Trophoblast cell (in vitro differentiated cells and primary cell): ENCODE data around the gene SPAST.
"Not testable (repeated sequence)": the region's sequence is repeated elsewhere in the genome, so short reads cannot be mapped to it uniquely, and the experiment has no call there.

Source experiments
- DNase-seq, 2 donors: peaks; one replicate each; pipeline ENCODE4 v3.0.0-alpha.2; 2016
- H2AFZ ChIP-seq: 2 replicates; pipeline ENCODE4 v1.6.1; 2013; ENCODE audit warnings: low read length, moderate library complexity, mild to moderate bottlenecking; ENCODE audit not compliant: insufficient read depth, poor library complexity
- H2AK5ac ChIP-seq: 2 replicates; pipeline ENCODE4 v1.6.1; 2013; ENCODE audit warnings: mild to moderate bottlenecking, low read length
- H2BK120ac ChIP-seq: 2 replicates; pipeline ENCODE4 v1.6.1; 2013; ENCODE audit warnings: low read length, mild to moderate bottlenecking, moderate library complexity; ENCODE audit not compliant: insufficient read depth, poor library complexity
- H2BK12ac ChIP-seq: 2 replicates; pipeline ENCODE4 v1.6.1; 2013; ENCODE audit warnings: mild to moderate bottlenecking, low read length, moderate library complexity
- H2BK5ac ChIP-seq: 2 replicates; pipeline ENCODE4 v1.6.1; 2013; ENCODE audit warnings: low read length, low read depth, moderate library complexity, mild to moderate bottlenecking; ENCODE audit not compliant: poor library complexity
- H3K14ac ChIP-seq: 2 replicates; pipeline ENCODE4 v1.6.1; 2013; ENCODE audit warnings: mild to moderate bottlenecking, low read length
- H3K18ac ChIP-seq: 2 replicates; pipeline ENCODE4 v1.6.1; 2013; ENCODE audit warnings: mild to moderate bottlenecking, low read length
- H3K23ac ChIP-seq: 2 replicates; pipeline ENCODE4 v1.6.1; 2013; ENCODE audit warnings: low read length
- H3K27ac ChIP-seq: 2 replicates; pipeline ENCODE4 v1.5.1; 2013; ENCODE audit warnings: low read depth, mild to moderate bottlenecking, inconsistent platforms, low read length, moderate library complexity
- H3K27me3 ChIP-seq: 2 replicates; pipeline ENCODE4 v1.6.1; 2013; ENCODE audit warnings: inconsistent platforms, mild to moderate bottlenecking, low read length, moderate library complexity; ENCODE audit not compliant: insufficient read depth
- H3K36me3 ChIP-seq, 2 experiments: 1 replicate in 1 of 2; 2 replicates in 1 of 2; pipeline ENCODE4 v1.6.1; 2013; ENCODE audit warnings: low read length in 2 of 2, mild to moderate bottlenecking in 2 of 2, moderate library complexity in 1 of 2; ENCODE audit not compliant: insufficient read depth in 2 of 2, control insufficient read depth in 1 of 2
- H3K4ac ChIP-seq: 2 replicates; pipeline ENCODE4 v1.6.1; 2013; ENCODE audit warnings: low read depth, mild to moderate bottlenecking, low read length, moderate library complexity
- H3K4me1 ChIP-seq, 2 experiments: 1 replicate in 1 of 2; 2 replicates in 1 of 2; pipeline ENCODE4 v1.6.1; 2013; ENCODE audit warnings: low read length in 2 of 2, mild to moderate bottlenecking in 2 of 2, moderate library complexity in 1 of 2; ENCODE audit not compliant: insufficient read depth in 2 of 2, control insufficient read depth in 1 of 2
- H3K4me2 ChIP-seq: 2 replicates; pipeline ENCODE4 v1.6.1; 2013; ENCODE audit warnings: inconsistent platforms, mild to moderate bottlenecking, low read length, moderate library complexity
- H3K4me3 ChIP-seq: 2 replicates; pipeline ENCODE4 v1.5.1; 2013; ENCODE audit warnings: mild to moderate bottlenecking, low read depth, low read length, inconsistent platforms
- H3K79me1 ChIP-seq: one replicate; pipeline ENCODE4 v1.6.1; 2013; ENCODE audit warnings: low read length
- H3K79me2 ChIP-seq: 2 replicates; pipeline ENCODE4 v1.6.1; 2013; ENCODE audit warnings: low read length, mild to moderate bottlenecking; ENCODE audit not compliant: control insufficient read depth, insufficient read depth, poor library complexity
- H3K9ac ChIP-seq: 2 replicates; pipeline ENCODE4 v1.6.1; 2013; ENCODE audit warnings: mild to moderate bottlenecking, low read length
- H3K9me3 ChIP-seq: 2 replicates; pipeline ENCODE4 v1.6.1; 2013; ENCODE audit warnings: low read depth, mild to moderate bottlenecking, control low read depth, inconsistent platforms, low read length; ENCODE audit not compliant: insufficient read depth
- H4K12ac ChIP-seq: 2 replicates; pipeline ENCODE4 v1.6.1; 2013; ENCODE audit warnings: low read depth, mild to moderate bottlenecking, low read length, moderate library complexity
- H4K8ac ChIP-seq: 2 replicates; pipeline ENCODE4 v1.6.1; 2013; ENCODE audit warnings: low read depth, mild to moderate bottlenecking, low read length, moderate library complexity
- H4K91ac ChIP-seq: one replicate; pipeline ENCODE4 v1.6.1; 2013; ENCODE audit warnings: low read depth, mild to moderate bottlenecking, low read length, moderate library complexity
- WGBS: extraction: QIAGEN DNeasy Blood & Tissue Kit; methylation state at CpG from one replicate; pipeline ENCODE4 v1.1.7; 2013; ENCODE audit warnings: missing lambda C conversion rate; ENCODE audit not compliant: insufficient read length, insufficient coverage; ENCODE audit errors: extremely low coverage; 5-methylcytosine and 5-hydroxymethylcytosine counted together

Gene SPAST

DNA sequence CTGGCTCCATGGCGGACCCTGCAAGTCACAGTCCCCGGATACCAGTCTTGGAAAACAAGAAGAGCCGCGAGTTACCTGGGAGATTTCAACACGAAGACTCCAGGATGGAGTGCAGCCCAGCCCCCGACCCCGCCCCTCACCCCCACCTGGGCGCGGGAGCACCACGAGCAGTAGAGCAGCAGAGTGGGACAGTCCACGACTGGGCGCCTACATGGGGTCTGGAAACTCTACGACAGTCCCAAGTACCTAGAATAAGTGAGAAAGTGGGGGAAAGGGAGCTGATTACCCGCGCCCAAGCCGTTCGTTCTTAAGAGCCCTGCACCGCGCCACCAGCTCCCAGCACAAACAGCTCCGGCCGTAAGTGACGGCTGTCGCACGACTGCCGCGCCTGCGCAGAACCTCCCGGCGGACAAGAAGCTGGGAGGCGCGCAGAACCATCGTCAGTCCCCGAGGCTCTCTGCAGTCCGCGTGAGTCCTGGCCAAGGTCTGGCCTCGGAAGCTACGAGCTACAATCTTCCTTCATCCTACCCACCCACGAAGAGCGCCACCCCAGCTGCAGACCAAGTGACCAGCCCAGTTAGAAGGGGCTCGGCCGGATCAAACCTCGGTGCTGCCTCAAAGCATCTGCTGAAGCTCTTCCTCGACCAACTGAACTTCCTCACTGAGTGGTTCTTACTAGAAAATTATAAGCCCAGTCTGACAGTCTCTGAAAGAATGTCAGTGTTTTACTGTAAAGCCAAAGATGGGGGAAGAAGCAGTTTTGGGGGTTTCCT lies 23.7 kb upstream of the SPAST start, which contains the start of gene DPY30:
Gene DPY30 (minus strand): TSS at position 359 of the 773 bp plus-strand sequence. CDS start 349 bp downstream, at position 10.
- H3K4me1 ChIP-seq, result peaks cover 0 to 2% of the 10 kb centered on the region in 2 experiments
- H3K4ac ChIP-seq, result peak within 1 kb of the TSS; percentile 75
- H3K79me1 ChIP-seq, result peaks cover 4% of the 10 kb centered on the region
- peak within 1 kb of the TSS; percentile 81 for H3K27ac ChIP-seq
- peak within 1 kb of the TSS; percentile 88 for H3K9ac ChIP-seq
- peak within 1 kb of the TSS; percentile 85 for H2AFZ ChIP-seq
- peak within 1 kb of the TSS; percentile 98 for H4K8ac ChIP-seq
- peak within 1 kb of the TSS; percentile 95 for H4K12ac ChIP-seq
- H3K23ac ChIP-seq, result no peak within 1 kb of the TSS
- peak within 1 kb of the TSS; percentile 91 for H3K4me3 ChIP-seq
- no peak within 1 kb of the TSS for H2BK12ac ChIP-seq
- peak; percentile 95 to 97 for DNase-seq
- H3K36me3 ChIP-seq, result peaks cover 2 to 8% of the 10 kb centered on the region in 2 experiments
- peak within 1 kb of the TSS; percentile 96 for H3K4me2 ChIP-seq
- peak within 1 kb of the TSS; percentile 57 for H4K91ac ChIP-seq
- H2BK5ac ChIP-seq, result no peak within 1 kb of the TSS
- H2AK5ac ChIP-seq, result no peak within 1 kb of the TSS
- peak within 1 kb of the TSS; percentile 92 for H3K14ac ChIP-seq
- no CpG with 5 or more reads among the region's 43 CpGs for WGBS
- peaks cover 2% of the 10 kb centered on the region for H3K79me2 ChIP-seq
- peak within 1 kb of the TSS; percentile 80 for H3K18ac ChIP-seq
- no peaks in the 10 kb centered on the region for H3K27me3 ChIP-seq
- H3K9me3 ChIP-seq, result no peaks in the 10 kb centered on the region
- H2BK120ac ChIP-seq, result peak within 1 kb of the TSS; percentile 79

- H3K23ac ChIP-seq, result no peak overlapping the region
- no peaks in the 10 kb centered on the region for H3K27me3 ChIP-seq
- no peak overlapping the region for H2BK5ac ChIP-seq
- DNase-seq, result no peak
- no peak overlapping the region for H2AK5ac ChIP-seq
- WGBS, result no CpG with 5 or more reads among the region's 7 CpGs
- H3K9me3 ChIP-seq, result no peaks in the 10 kb centered on the region
- no peak overlapping the region for H3K18ac ChIP-seq
- H3K4ac ChIP-seq, result no peak overlapping the region
- peaks cover 0 to 2% of the 10 kb centered on the region in 2 experiments for H3K4me1 ChIP-seq
- no peak overlapping the region for H2BK120ac ChIP-seq
- peaks cover 4% of the 10 kb centered on the region for H3K79me1 ChIP-seq
- no peak overlapping the region for H4K8ac ChIP-seq
- H4K12ac ChIP-seq, result no peak overlapping the region
- H4K91ac ChIP-seq, result no peak overlapping the region
- H3K9ac ChIP-seq, result no peak overlapping the region
- H3K27ac ChIP-seq, result no peak overlapping the region
- H3K4me3 ChIP-seq, result no peak overlapping the region
- H3K4me2 ChIP-seq, result no peak overlapping the region
- H3K79me2 ChIP-seq, result peaks cover 2% of the 10 kb centered on the region
- H2AFZ ChIP-seq, result no peak overlapping the region
- peaks cover 0 to under 1% of the 10 kb centered on the region in 2 experiments for H3K36me3 ChIP-seq
- no peak overlapping the region for H3K14ac ChIP-seq
- H2BK12ac ChIP-seq, result no peak overlapping the region
Observed at GRCh38 chr2:32043561-32043960, 19.8 kb upstream of the SPAST start.

- no CpG with 5 or more reads among the region's 11 CpGs for WGBS
Observed at GRCh38 chr2:32051836-32052439, 11.4 kb upstream of the SPAST start.

DNA sequence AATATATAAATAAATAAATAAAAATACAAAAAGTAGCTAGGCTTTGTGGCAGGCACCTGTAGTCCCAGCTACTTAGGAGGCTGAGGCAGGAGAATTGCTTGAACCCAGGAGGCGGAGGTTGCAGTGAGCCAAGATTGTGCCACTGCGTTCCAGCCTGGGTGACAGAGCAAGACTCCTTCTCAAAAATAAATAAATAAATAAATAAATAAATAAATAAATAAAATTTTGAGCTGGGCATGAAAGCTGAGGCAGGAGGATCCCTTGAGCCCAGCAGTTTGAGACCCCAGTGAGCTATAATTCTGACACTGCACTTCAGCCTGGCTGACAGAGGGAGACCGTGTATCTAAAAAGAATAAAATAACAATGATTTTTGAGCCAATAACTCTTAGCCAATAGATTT lies 8.8 kb upstream of the SPAST start:
- not testable (repeated sequence) for H3K4me1 ChIP-seq, H2BK120ac ChIP-seq, H4K12ac ChIP-seq, H2AFZ ChIP-seq, H3K79me1 ChIP-seq, H3K18ac ChIP-seq, H3K36me3 ChIP-seq, H2BK12ac ChIP-seq, H3K23ac ChIP-seq, H3K79me2 ChIP-seq, H3K9ac ChIP-seq, H3K4me2 ChIP-seq, H4K91ac ChIP-seq, H3K4ac ChIP-seq, H3K14ac ChIP-seq, H3K27me3 ChIP-seq, H3K9me3 ChIP-seq, DNase-seq, H2BK5ac ChIP-seq, H3K4me3 ChIP-seq, H2AK5ac ChIP-seq, H4K8ac ChIP-seq, H3K27ac ChIP-seq
- WGBS, result no CpG with 5 or more reads among the region's 3 CpGs

More at GRCh38 chr2:32051836-32052439, 11.4 kb upstream of the SPAST start:
- H2AFZ ChIP-seq, result no peak overlapping the region
- H3K14ac ChIP-seq, result no peak overlapping the region
- no peak overlapping the region for H3K4me3 ChIP-seq
- no peak overlapping the region for H3K4me2 ChIP-seq
- H3K27ac ChIP-seq, result no peak overlapping the region
- no peak overlapping the region for H3K4ac ChIP-seq
- no peak overlapping the region for H2AK5ac ChIP-seq
- no peak for DNase-seq
- no peak overlapping the region for H4K8ac ChIP-seq
- H2BK120ac ChIP-seq, result no peak overlapping the region
- no peak overlapping the region for H3K18ac ChIP-seq
- H4K91ac ChIP-seq, result no peak overlapping the region
- H3K79me2 ChIP-seq, result no peaks in the 10 kb centered on the region
- H4K12ac ChIP-seq, result no peak overlapping the region
- H3K4me1 ChIP-seq, result no peaks in the 10 kb centered on the region
- no peak overlapping the region for H3K9ac ChIP-seq
- H3K23ac ChIP-seq, result peak overlapping the region; percentile 61
- H2BK5ac ChIP-seq, result no peak overlapping the region
- H3K9me3 ChIP-seq, result no peaks in the 10 kb centered on the region
- H3K27me3 ChIP-seq, result no peaks in the 10 kb centered on the region
- no peaks in the 10 kb centered on the region for H3K36me3 ChIP-seq
- no peak overlapping the region for H2BK12ac ChIP-seq
- H3K79me1 ChIP-seq, result no peaks in the 10 kb centered on the region
